ENCODE results near the gene PISD.
"Not testable (repeated sequence)": the region's sequence is repeated elsewhere in the genome, so short reads cannot be mapped to it uniquely, and the experiment has no call there.

The PISD gene

DNA sequence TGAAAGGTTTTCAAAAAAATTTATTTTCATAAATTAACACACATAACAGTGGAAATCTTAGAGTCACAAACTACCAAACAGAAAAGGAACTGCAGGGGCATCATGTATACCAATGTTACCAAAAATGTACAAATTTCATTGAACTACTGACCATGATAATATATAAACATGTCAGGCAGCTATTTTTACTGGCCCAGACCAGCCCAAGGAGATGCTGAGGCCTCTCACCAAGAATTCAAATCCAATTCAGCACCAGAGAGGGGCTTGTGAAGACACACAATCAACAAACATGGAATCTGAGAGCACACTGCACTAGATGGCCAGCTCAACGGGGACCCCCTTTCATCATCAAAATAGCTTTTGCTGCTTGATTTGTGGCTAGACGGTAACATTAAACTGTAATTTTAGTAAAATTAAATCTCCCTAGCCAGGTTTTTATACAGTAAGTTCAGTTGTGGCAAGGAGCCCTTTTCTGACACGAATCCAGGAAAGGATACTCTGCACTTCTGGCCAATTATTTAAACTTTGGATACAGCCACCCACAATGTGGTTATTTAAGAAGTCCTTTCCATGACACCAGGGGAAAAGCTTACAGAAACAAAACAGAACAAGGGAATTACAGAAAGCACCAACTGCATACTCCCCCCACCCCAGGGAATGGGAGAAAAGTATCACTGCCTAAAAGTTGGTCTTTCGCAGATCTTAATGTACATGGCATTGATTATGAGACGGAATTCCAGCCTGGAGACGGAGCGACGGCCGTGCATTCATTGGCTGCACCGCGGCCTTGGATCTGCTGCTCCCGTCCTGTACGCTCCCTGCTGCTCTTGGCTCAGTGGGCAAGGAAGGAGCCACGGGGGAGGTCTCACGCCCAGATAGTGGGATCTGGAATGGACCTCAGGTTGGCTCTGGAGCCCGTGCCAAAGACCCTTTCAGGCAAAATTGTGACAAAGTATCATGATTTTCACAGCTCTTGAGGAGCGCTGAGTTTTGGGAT, 19.6 kb upstream of the PISD start:
- no peak overlapping the region for H3K9ac ChIP-seq (ENCODE audit: low read length)
- H3K36me3 ChIP-seq (replicated peaks; ENCODE audit: low read depth, low read length), result peaks cover 22% of the 10 kb centered on the region
- H3K4me3 ChIP-seq (ENCODE audit: low read length), result no peak overlapping the region
- TF ChIP-seq EZH2phosphoT487 (IDR thresholded peaks at IDR 0.05; ENCODE audit: low read depth), result no peak
- TF ChIP-seq CTCF (IDR thresholded peaks at IDR 0.05; ENCODE audit: low read depth, low read length), result no peak
- H3K9me3 ChIP-seq (ENCODE audit: insufficient read depth, low read length), result no peaks in the 10 kb centered on the region
- H2AFZ ChIP-seq (ENCODE audit: low read depth, low read length), result no peak overlapping the region
- 0 out of 2 replicates have a peak, but pooled peaks cover 5% of the 10 kb centered on the region for H4K20me1 ChIP-seq (ENCODE audit: insufficient read depth, low read length)
- H3K79me2 ChIP-seq (ENCODE audit: low read length), result no peaks in the 10 kb centered on the region
- H3K4me2 ChIP-seq (ENCODE audit: low read length), result no peak overlapping the region
- no peaks in the 10 kb centered on the region for H3K27me3 ChIP-seq (ENCODE audit: low read depth, low read length)
- H3K4me1 ChIP-seq (ENCODE audit: low read length), result no peaks in the 10 kb centered on the region
- no peak overlapping the region for H3K27ac ChIP-seq (ENCODE audit: low read length)

GRCh38 chr22:31680861-31681341, 18.9 kb upstream of the PISD start:
- Histone ChIP-seq H3K27ac (ENCODE audit: low read length) (no peak overlapping the region), H3K4me3 (ENCODE audit: low read length) (no peak overlapping the region), H2AFZ (ENCODE audit: low read depth, low read length) (no peak overlapping the region), H3K4me1 (ENCODE audit: low read length) (no peaks in the 10 kb centered on the region), H4K20me1 (ENCODE audit: insufficient read depth, low read length) (0 out of 2 replicates have a peak, but pooled peaks cover 5% of the 10 kb centered on the region), H3K79me2 (ENCODE audit: low read length) (no peaks in the 10 kb centered on the region), H3K36me3 (replicated peaks; ENCODE audit: low read depth, low read length) (peaks cover 18% of the 10 kb centered on the region), H3K9me3 (ENCODE audit: insufficient read depth, low read length) (no peaks in the 10 kb centered on the region), H3K9ac (ENCODE audit: low read length) (no peak overlapping the region), H3K4me2 (ENCODE audit: low read length) (no peak overlapping the region), H3K27me3 (ENCODE audit: low read depth, low read length) (no peaks in the 10 kb centered on the region)
- TF ChIP-seq EZH2phosphoT487 (IDR thresholded peaks at IDR 0.05; ENCODE audit: low read depth), result no peak
- TF ChIP-seq CTCF (IDR thresholded peaks at IDR 0.05; ENCODE audit: low read depth, low read length), result no peak

DNA sequence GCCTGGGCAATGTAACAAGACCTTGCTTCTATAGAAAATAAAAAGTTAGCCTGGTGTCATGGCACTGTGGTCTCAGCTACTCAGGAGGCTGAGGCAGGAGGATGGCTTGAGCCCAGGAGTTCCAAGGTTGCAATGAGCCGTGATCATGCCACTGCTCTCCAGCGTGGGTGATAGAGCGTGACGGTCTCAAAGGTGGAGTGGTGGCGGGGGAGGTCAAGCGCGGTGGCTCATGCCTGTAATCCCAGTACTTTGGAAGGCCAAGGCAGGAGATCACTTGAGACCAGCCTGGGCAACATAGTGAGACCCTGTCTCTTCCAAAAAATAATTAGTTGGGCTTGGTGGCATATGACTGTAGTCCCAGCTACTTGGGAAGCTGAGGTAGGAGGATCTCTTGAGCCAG, 16.7 kb upstream of the PISD start:
- Histone ChIP-seq H3K27me3 (ENCODE audit: low read depth, low read length) (no peaks in the 10 kb centered on the region), H4K20me1 (ENCODE audit: insufficient read depth, low read length) (0 out of 2 replicates have a peak, but pooled peaks cover 5% of the 10 kb centered on the region), H3K79me2 (ENCODE audit: low read length) (no peaks in the 10 kb centered on the region), H3K4me1 (ENCODE audit: low read length) (no peaks in the 10 kb centered on the region), H3K36me3 (replicated peaks; ENCODE audit: low read depth, low read length) (peaks cover 3% of the 10 kb centered on the region), H3K4me3 (ENCODE audit: low read length) (no peak overlapping the region), H3K9ac (ENCODE audit: low read length) (no peak overlapping the region), H3K9me3 (ENCODE audit: insufficient read depth, low read length) (no peaks in the 10 kb centered on the region), H3K4me2 (ENCODE audit: low read length) (no peak overlapping the region), H3K27ac (ENCODE audit: low read length) (no peak overlapping the region), H2AFZ (ENCODE audit: low read depth, low read length) (no peak overlapping the region)
- no peak for TF ChIP-seq CTCF (IDR thresholded peaks at IDR 0.05; ENCODE audit: low read depth, low read length)

GRCh38 chr22:31676700-31677099, 14.7 kb upstream of the PISD start:
- Histone ChIP-seq H3K4me1 (ENCODE audit: low read length) (no peaks in the 10 kb centered on the region), H3K79me2 (ENCODE audit: low read length) (no peaks in the 10 kb centered on the region), H4K20me1 (ENCODE audit: insufficient read depth, low read length) (0 out of 2 replicates have a peak, but pooled peaks cover 5% of the 10 kb centered on the region), H3K9me3 (ENCODE audit: insufficient read depth, low read length) (no peaks in the 10 kb centered on the region), H3K9ac (ENCODE audit: low read length) (no peak overlapping the region), H2AFZ (ENCODE audit: low read depth, low read length) (no peak overlapping the region), H3K36me3 (replicated peaks; ENCODE audit: low read depth, low read length) (no peaks in the 10 kb centered on the region), H3K4me2 (ENCODE audit: low read length) (no peak overlapping the region), H3K27ac (ENCODE audit: low read length) (no peak overlapping the region), H3K27me3 (ENCODE audit: low read depth, low read length) (no peaks in the 10 kb centered on the region), H3K4me3 (ENCODE audit: low read length) (no peak overlapping the region)
- TF ChIP-seq EZH2phosphoT487 (IDR thresholded peaks at IDR 0.05; ENCODE audit: low read depth) (no peak), CTCF (IDR thresholded peaks at IDR 0.05; ENCODE audit: low read depth, low read length) (no peak)

DNA sequence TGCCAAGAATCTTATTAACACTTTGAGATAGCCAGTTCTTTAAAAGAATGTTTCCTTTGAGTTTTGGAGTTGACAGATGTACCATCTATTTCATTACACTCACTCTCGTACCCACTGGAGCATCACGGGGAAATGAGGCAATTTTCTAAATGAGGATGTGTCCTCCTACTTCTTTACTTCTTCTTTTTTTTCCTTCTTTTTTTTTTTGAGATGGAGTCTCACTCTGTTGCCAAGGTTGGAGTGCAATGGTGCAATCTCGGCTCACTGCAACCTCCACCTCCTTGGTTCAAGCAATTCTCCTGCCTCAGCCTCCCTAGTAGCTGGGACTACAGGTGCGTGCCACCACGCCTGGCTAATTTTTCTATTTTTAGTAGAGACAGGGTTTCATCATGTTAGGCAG, 12.2 kb upstream of the PISD start:
- H3K4me2 ChIP-seq (ENCODE audit: low read length); H3K4me1 ChIP-seq (ENCODE audit: low read length): not testable (repeated sequence)

GRCh38 chr22:31668849-31669248, 6.8 kb upstream of the PISD start:
- not testable (repeated sequence) for H3K4me2 ChIP-seq (ENCODE audit: low read length); H3K27me3 ChIP-seq (ENCODE audit: low read depth, low read length); H3K36me3 ChIP-seq (replicated peaks; ENCODE audit: low read depth, low read length); H4K20me1 ChIP-seq (ENCODE audit: insufficient read depth, low read length); H3K79me2 ChIP-seq (ENCODE audit: low read length); H3K4me1 ChIP-seq (ENCODE audit: low read length); H2AFZ ChIP-seq (ENCODE audit: low read depth, low read length); H3K9me3 ChIP-seq (ENCODE audit: insufficient read depth, low read length); H3K4me3 ChIP-seq (ENCODE audit: low read length); H3K27ac ChIP-seq (ENCODE audit: low read length); H3K9ac ChIP-seq (ENCODE audit: low read length)

More for the DNA sequence above, 12.2 kb upstream of the PISD start:
- not testable (repeated sequence) for H3K79me2 ChIP-seq (ENCODE audit: low read length); H3K36me3 ChIP-seq (replicated peaks; ENCODE audit: low read depth, low read length); H3K27ac ChIP-seq (ENCODE audit: low read length); H3K27me3 ChIP-seq (ENCODE audit: low read depth, low read length); H3K9me3 ChIP-seq (ENCODE audit: insufficient read depth, low read length); H4K20me1 ChIP-seq (ENCODE audit: insufficient read depth, low read length); H3K4me3 ChIP-seq (ENCODE audit: low read length); H3K9ac ChIP-seq (ENCODE audit: low read length); H2AFZ ChIP-seq (ENCODE audit: low read depth, low read length)
